Stimulated activated CD8-positive, alpha-beta memory T cell treated with anti-CD3 and anti-CD28 coated beads, Interleukin-15, amount 100 ng/mL, for 1 hour (primary cell): ENCODE results near the gene FOXL2NB.
A peak's percentile ranks its signal among the peaks of the same experiment; 100 is the strongest.
"Not testable (repeated sequence)": the region's sequence is repeated elsewhere in the genome, so short reads cannot be mapped to it uniquely, and the experiment has no call there.

Source experiments
- DNase-seq: peaks from one replicate; pipeline ENCODE4 v3.0.0-alpha.2; 2020; ENCODE audit warnings: low read depth

The FOXL2NB gene

DNA sequence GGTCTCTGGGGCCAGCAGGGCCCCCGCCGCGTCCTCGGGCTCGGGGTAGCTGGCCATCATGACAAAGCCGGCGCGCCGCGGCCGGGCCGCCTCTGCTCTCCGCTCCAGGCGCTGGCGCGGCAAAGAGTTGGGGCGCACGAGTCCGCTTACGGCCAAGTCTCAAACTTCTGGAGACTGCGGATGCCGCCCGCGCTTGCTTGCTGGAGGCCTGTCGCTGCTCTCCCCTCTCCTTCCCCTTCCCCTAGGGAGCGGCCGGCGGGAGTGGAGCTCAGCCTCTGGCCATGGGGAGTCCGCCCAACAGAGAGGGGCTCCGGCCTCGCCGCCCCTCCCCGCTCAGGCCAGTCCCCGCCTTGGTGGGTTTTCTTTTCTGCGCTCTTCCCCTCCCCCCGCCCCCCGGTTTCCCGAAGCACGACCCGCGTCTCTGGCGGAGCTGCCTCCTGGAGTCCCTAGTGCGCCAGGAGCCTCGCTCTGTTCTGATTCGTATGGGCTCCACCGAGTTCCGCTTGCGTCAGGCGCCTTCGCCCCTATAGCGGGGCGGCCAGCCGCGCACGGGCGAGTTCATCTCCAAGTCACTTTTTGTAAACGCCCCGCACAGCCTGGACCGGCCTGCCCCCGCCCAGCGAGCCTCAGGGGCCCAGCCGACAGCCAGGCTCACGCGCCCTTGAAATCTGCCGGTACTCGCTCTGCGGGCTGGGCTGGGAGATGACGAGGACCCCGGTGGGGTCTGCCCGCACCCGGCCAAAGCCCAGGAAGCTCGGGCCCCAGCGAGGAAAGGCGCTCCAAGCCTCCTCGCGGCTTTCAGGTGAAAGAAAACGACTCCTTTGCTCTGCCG, at the start of gene FOXL2NB, which contains the start of gene FOXL2:
Gene FOXL2NB (plus strand): TSS at position 555 of the 832 bp plus-strand sequence. CDS start 148 bp downstream, at position 703.
Gene FOXL2 (minus strand): TSS at position 475 of the 832 bp plus-strand sequence. CDS start 415 bp downstream, at position 60.
- no peak for DNase-seq

GRCh38 chr3:138898301-138898700, 48.7 kb upstream of the FOXL2NB start:
- no peak for DNase-seq

- DNase-seq = no peak
Observed at GRCh38 chr3:138898708-138899107, 48.3 kb upstream of the FOXL2NB start.

DNA sequence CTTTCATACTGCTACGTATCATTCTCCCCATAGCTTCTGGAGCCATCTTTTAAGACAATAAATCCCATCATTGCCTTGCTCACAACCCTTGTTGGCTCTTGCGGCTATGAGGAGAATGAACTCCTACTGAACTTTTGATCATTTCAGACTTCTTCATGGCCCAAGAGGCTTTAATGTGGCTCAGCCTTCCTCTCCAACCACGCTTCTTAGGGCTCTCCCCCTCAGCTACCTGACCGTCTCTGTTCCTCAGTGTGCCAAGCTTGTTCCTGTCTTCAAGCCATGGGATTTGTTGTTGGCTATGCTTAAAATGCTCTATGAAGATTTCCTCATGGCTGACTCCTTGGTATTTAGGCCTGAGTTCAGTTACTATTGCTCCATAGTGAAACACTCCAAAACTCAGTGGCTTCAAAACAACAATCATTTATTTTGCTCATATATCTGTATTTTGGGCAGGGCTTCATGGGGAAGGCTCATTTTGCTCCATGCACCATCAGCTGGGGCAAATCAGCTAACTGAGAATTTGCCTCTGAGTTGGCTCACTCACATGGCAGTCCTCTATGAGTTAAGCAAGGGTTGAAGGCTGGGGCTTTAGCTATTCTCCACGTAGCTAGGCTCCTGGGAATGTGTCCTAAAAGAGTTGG, 47.5 kb upstream of the FOXL2NB start:
- DNase-seq = no peak

DNA sequence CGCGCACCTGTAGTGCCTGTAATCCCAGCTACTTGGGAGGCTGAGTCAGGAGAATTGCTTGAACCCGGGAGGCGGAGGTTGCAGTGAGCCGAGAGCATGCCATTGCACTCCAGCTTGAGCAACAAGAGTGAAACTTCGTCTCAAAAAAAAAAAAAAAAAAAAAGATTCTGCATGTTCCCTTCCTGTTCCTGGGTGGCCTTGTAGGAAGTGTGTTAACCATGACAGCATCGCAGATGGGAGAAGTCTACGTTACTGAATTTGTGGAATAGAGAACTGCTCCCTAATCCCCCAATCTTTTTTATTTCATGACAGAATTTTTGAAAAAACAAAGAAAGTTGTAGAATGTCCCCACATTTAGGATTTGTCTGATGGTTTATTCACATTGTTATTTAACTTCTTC, 45.5 kb upstream of the FOXL2NB start:
- DNase-seq = no peak

DNA sequence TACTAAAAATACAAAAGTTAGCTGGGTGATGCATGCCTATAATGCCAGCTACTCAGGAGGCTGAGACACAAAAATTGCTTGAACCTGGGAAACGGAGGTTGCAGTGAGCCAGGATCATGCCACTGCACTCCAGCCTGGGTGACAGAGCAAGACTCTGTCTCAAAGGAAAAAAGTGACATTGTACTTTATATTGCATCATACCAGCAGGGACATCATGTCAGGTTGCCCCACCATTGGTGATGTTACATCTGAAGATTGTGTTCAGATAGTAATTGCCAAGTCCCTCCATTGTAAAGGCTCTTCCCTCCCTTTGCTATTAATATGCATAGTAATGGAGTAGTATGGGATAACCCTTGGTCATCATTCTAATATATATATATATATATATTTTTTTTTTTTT, 44.8 kb upstream of the FOXL2NB start:
- DNase-seq = no peak

DNA sequence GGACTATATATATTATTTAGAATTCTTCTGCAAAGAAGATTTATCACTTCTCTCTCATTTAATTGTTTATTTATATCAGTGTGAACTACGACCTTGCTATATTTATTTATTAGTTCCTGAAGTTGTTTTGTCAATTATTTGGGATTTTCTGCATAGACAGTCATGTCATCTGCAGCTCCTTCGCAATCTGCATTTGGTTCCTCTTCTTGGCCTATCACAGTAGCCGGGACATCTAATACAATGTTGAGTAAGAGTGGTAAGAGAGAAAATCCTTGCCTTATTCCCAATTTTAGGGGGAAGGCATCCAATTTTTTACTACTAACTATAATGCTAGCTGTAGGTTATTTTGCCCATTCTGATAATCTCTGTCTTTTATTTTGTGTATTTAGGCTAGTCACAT, 39.5 kb upstream of the FOXL2NB start:
- DNase-seq = no peak

- DNase-seq = no peak
Observed at GRCh38 chr3:138908846-138909245, 38.2 kb upstream of the FOXL2NB start.

- no peak for DNase-seq
Observed at GRCh38 chr3:138909904-138910303, 37.1 kb upstream of the FOXL2NB start.

DNA sequence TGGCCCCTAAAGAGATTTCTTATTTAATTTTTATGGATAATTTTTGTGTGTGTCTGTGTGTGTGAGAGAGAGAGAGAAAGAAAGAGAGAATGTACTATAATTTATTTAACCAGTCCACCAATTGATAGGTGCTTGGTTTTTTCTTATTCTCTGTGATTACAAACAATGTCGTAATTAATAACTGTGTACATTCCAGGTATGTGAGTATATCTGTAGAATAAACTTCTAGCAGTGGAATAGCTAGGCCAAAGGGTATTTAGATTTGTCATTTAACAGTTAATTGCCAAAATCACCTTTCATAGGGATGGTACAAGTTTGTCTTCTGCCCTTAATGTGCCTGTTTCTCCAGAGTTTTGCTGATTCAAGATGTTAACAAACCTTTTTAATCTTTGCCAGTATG, 35.4 kb upstream of the FOXL2NB start:
- DNase-seq = no peak

DNA sequence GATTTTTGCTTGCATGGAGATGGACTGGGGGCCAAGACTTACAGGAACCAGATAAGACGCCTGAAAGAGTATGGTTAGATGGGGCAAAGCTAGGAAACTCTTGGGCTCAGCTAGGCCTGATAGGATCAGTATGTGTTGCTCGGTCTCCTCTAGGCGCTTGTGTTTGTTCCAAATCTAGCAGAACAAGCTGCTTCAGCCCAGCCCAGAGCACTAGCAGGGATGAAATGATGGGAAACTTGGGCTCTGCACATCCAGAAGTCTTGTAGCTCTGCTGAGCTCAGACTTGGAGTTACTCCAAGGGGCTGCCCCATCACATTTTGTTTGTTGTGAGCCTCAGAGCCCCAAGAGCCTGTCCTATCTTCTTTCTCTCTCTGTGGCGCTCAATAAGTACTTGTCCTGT, 34.8 kb upstream of the FOXL2NB start:
- no peak for DNase-seq

DNA sequence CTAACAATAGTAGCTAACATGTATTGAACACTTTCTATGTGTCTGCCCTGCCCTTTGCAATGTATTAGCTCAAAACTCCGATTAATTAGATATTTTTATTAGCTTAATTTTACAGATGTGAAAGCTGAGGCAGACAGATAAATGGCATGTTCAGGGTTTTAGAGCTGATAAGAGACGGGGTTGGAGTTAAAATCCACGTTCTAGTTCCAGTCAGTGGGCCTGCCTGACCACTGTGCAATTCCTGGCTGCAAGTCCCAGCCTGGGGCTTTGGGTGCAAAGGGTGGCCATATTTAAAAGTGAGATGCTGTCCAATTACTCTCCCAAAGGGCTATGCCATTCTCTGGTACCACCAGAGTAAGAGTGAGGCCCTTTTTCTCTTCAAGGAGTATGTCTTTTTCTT, 33.3 kb upstream of the FOXL2NB start:
- no peak for DNase-seq

GRCh38 chr3:138914870-138915502, 32.0 kb upstream of the FOXL2NB start:
- no peak for DNase-seq

DNA sequence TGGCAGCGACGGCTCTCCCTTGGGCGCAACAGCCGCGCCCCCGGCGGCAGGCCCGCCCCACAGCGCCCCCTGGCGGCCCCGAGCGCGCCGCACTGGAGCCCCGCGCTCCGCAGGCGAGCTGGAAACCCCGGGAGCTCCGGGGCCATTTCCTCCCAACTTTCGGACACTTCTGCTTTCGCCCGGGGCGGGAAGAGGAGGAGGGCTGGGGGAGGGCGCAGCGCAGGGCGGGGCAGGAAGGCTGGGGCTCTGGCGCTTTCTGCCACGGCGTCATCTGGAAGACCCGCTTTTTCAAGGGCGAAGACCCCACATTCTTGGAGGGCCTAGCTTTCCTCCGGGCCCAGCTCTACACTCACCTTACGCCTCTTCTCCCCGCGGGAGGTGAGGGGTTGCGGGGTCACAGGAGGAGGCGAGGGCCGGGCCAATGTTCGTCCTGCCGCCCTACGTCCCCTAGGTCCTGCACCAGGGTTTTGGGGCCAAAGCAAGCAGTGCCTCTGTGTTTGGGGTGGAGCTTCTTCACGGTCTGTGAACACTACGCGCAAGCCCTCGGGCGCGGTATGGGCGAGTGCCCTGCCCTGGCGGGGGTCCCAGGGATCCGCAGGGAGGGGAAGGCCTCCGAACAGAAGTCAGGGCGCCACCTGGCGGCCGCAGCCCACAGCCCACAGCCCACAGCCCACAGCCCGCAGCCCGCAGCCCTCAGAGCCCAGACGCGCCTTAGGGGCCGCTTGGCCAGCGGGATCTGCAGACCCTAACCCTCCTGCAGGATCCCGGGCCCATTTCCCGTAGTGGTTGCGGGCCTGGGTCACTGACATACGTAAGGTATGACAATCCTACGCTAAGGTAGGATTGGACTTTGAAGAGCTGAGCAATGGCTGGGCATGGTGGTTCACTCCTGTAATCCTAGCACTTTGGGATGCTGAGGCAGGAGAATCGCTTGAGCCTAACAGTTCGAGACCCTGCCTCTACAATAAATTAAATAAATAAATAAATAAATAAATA, 31.2 kb upstream of the FOXL2NB start:
- DNase-seq = peak; percentile 58

- no peak for DNase-seq
Observed at GRCh38 chr3:138916824-138917223, 30.2 kb upstream of the FOXL2NB start.

DNA sequence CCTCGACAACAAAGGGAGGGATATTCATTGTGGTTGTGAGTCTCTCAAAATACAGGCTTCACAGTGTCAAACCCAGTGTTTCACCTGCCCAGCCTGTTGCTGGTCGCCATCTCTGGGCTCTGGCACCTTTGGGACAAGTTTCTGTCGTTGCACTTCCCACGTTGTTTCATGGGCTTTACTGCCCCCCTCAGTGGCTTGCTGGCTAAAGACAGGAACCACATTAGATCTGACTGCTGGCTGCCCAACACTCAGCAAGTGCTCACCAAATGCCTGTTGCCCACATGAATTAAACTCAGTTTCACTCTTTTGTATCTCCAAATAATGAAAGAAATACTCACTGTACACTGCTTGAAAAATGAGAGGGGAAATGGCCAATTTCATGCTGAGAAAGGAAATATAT, 27.7 kb upstream of the FOXL2NB start:
- no peak for DNase-seq

DNA sequence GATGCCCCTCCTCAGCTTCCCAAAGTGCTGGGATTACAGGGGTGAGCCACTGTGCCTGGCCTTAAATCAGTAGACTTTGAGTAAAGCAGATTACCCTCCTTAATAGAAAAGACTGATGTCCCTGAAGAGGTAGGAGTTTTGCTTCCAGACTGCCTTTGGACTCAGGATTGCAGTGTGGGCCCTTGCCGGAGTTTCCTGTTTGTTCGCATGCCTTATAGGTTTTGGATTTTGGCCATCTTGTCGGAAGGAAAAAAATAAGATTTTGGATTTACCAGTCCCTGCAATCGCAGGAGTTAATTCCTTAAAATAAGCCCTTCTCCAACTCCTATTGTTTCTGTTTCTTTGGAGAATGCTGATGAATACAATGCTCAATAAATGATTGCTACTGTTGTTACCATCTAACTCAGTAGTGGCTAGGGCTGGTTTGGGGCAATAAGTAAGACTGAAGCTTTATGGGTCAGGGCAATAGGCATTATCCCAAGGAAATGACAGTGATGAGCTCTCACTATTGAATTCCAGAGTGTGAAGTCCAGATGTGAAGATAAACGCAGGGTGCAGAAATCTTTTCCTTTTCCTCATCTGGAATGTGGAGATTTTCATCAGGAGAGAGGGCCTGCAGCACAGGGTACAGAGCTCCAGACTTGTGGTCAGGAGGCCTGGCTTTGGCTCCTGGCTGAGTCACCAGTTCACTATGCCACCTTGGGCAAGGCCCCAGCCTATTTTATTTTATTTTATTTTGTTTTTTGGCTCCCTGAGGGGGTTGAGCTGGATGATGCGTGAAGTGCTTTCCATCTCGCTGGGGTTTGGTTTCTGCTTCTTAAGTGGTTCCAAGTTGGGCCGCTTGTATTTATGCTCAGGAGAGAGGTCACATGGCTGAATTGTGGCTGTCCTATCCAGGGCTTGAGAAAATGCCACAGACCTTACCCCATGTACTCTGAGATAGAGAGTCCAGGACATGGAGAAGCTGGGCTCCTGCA, 25.4 kb upstream of the FOXL2NB start:
- no peak for DNase-seq

- not testable (repeated sequence) for DNase-seq
Observed at GRCh38 chr3:138922400-138922799, 24.6 kb upstream of the FOXL2NB start.

DNA sequence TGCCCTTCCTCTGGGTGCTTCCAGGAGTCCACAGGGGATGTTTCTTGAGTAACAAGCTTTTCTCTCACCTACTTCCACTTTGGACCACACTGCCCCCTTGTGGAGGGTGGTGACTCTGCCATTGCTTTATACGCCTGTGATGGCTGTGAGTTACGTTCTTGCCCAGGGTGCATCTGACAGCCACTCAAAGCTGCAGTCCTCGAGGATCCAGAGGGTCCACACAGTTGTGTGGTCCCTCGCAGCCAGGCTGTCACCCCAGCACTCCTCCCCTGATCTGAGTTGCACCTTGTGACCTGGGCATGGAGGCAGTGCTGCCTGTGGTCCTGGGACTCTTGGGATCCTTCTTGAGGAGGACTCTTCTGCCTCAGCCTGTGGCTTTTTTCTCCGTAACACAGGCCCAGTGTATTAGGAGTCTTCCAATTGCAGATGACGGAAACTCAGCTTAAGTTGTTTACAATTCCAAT, 23.5 kb upstream of the FOXL2NB start:
- peak; percentile 75 for DNase-seq

- no peak for DNase-seq
Observed at GRCh38 chr3:138928727-138929372, 18.2 kb upstream of the FOXL2NB start.
